ENCODE data around the gene TRIM36. TPM values are rescaled to one million over a fixed set of nuclear protein-coding genes. Genes with fewer than 3 reads are reported as not detected.

TRIM36 gene
- polyA plus RNA-seq, 2 of the 4 experiments (the other 2 are of a cell fraction): 0.28 to 1.2 TPM

DNA sequence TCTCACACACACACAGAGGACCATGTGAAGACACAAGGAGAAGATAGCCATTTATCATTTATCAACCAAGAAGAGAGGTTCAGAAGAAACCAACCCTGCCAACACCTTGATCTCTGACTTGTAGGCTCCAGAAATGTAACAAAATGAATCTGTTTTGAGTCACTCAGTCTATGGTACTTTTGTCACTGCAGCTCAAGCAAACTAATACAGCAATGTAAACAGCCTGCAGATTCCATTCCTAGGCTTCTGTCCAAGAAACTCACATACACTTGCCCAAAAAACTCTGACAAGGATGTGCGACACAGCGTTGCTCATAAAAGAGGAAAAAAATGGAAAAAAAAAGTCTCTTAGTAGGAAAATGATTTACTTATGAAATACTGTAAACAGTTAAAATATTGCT, 33.4 kb downstream of the TRIM36 start:
- Histone ChIP-seq H3K4me1 (no peaks in the 10 kb centered on the region), H3K4me2 (no peak overlapping the region), H3K27ac (no peak overlapping the region), H3K9me3 (no peaks in the 10 kb centered on the region), H3K4me3 (no peak overlapping the region)
- no peak for TF ChIP-seq ZNF302 (CRISPR knock-in tag; IDR thresholded peaks at IDR 0.05)
- TF ChIP-seq TFCP2L1 (CRISPR knock-in tag; IDR thresholded peaks at IDR 0.05): no peak
- no peak for TF ChIP-seq RFX5 (IDR thresholded peaks at IDR 0.05)
- TF ChIP-seq KDM5A (IDR thresholded peaks at IDR 0.05): no peak
- no peak for TF ChIP-seq EHMT2 (IDR thresholded peaks at IDR 0.05; ENCODE audit: low read depth)
- no peak for TF ChIP-seq HEYL (CRISPR knock-in tag; IDR thresholded peaks at IDR 0.05)
- TF ChIP-seq CHD2 (IDR thresholded peaks at IDR 0.05; ENCODE audit: low read length, partially characterized antibody): no peak
- TF ChIP-seq EHF (CRISPR knock-in tag; IDR thresholded peaks at IDR 0.05): no peak
- no peak for TF ChIP-seq POLR2A (IDR thresholded peaks at IDR 0.05; ENCODE audit: low read length)
- no peak for TF ChIP-seq RAD21 (conservative IDR thresholded peaks at IDR 0.05 in 1 of 2, IDR thresholded peaks at IDR 0.05 in 1 of 2)
- no peak for TF ChIP-seq CHD4 (IDR thresholded peaks at IDR 0.05; ENCODE audit: borderline replicate concordance)
- no peak for TF ChIP-seq HOXA7 (CRISPR knock-in tag; IDR thresholded peaks at IDR 0.05)
- no peak for TF ChIP-seq TP53 (CRISPR knock-in tag; IDR thresholded peaks at IDR 0.05)
- TF ChIP-seq KDM1A (IDR thresholded peaks at IDR 0.05; ENCODE audit: low read depth): no peak
- TF ChIP-seq, protein P1, sequence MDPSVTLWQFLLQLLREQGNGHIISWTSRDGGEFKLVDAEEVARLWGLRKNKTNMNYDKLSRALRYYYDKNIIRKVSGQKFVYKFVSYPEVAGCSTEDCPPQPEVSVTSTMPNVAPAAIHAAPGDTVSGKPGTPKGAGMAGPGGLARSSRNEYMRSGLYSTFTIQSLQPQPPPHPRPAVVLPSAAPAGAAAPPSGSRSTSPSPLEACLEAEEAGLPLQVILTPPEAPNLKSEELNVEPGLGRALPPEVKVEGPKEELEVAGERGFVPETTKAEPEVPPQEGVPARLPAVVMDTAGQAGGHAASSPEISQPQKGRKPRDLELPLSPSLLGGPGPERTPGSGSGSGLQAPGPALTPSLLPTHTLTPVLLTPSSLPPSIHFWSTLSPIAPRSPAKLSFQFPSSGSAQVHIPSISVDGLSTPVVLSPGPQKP (IDR thresholded peaks at IDR 0.05; ENCODE audit: low read depth, low read length): no peak
- TF ChIP-seq CBX2 (IDR thresholded peaks at IDR 0.05; ENCODE audit: borderline replicate concordance, low read depth): no peak
- no peak for TF ChIP-seq HOXB13 (CRISPR knock-in tag; IDR thresholded peaks at IDR 0.05; ENCODE audit: low read depth)
- TF ChIP-seq USF2 (IDR thresholded peaks at IDR 0.05): no peak
- no peak for TF ChIP-seq MYC (IDR thresholded peaks at IDR 0.05; ENCODE audit: borderline replicate concordance, low read length)
- TF ChIP-seq HDAC2 (IDR thresholded peaks at IDR 0.05): no peak
- ATAC-seq (no peak), FAIRE-seq (no peak), DNase-seq (ENCODE audit: low read depth in 1 of 2, low spot score in 1 of 2) (no peak)
- 57% methylated on average over 2 of the region's 2 CpGs for WGBS (ENCODE audit: missing lambda C conversion rate)
- POLR2A ChIA-PET: no interaction called here
- CTCF ChIA-PET: no interaction called here

DNA sequence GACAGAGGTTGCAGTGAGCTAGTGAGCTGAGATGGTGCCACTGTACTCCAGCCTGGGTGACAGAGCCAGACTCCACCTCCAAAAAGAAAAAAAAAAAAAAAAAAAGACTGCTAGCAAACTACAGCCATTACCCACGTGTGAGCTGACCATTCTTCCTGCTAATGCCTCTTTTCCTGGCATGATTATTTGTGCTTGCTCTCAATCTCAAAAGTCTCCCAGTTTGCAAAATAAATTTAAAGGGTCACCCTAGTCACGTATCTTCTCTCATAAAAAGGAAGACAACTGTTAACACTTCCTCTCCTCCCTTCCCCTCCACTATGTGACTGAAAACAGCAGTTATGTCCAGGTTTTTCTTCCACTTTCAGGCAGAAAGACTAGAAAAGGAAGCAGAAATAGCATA, 37.2 kb downstream of the TRIM36 start:
- Histone ChIP-seq H3K4me2 (no peak overlapping the region), H3K4me1 (no peaks in the 10 kb centered on the region), H3K9me3 (no peaks in the 10 kb centered on the region), H3K27ac (no peak overlapping the region), H3K4me3 (no peak overlapping the region)
- DNase-seq (ENCODE audit: low read depth in 1 of 2, low spot score in 1 of 2): no peak
- ATAC-seq: no peak
- FAIRE-seq: no peak
- ChIA-PET POLR2A (no interaction called here), CTCF (interaction anchor here (1.1 kb wide), 1 partner anchor 27 kb away, joined by 4 read pairs; no protein-coding TSS in a partner anchor)
- WGBS (ENCODE audit: missing lambda C conversion rate): 31% methylated on average over 2 of the region's 2 CpGs
- no peak for TF ChIP-seq EHMT2 (IDR thresholded peaks at IDR 0.05; ENCODE audit: low read depth)
- no peak for TF ChIP-seq HEYL (CRISPR knock-in tag; IDR thresholded peaks at IDR 0.05)
- TF ChIP-seq, protein P2, sequence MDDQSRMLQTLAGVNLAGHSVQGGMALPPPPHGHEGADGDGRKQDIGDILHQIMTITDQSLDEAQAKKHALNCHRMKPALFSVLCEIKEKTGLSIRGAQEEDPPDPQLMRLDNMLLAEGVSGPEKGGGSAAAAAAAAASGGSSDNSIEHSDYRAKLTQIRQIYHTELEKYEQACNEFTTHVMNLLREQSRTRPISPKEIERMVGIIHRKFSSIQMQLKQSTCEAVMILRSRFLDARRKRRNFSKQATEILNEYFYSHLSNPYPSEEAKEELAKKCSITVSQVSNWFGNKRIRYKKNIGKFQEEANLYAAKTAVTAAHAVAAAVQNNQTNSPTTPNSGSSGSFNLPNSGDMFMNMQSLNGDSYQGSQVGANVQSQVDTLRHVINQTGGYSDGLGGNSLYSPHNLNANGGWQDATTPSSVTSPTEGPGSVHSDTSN (IDR thresholded peaks at IDR 0.05): no peak

DNA sequence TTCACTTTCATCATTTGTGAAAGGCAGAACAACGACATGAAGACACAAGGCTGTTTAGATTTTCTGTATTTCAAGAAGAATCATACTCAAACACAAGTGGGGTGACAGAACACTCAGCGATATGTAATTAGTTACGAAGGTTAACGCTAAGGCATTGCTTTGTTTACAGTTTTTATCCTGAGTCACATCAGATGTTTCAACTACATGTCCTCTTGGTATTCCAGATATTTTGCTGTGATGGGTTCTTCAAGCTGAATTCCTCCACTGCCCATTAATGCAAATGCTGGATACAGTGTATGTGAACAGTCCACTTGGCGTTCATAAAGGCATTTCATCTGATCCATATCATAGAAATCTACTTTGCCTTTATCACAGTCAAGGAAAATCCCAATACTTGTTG, 43.4 kb downstream of the TRIM36 start:
- Histone ChIP-seq H3K9me3 (no peaks in the 10 kb centered on the region), H3K4me1 (no peaks in the 10 kb centered on the region), H3K4me2 (no peak overlapping the region), H3K27ac (no peak overlapping the region), H3K4me3 (no peak overlapping the region)
- FAIRE-seq (no peak), DNase-seq (ENCODE audit: low read depth in 1 of 2, low spot score in 1 of 2) (no peak), ATAC-seq (no peak)
- ChIA-PET POLR2A (no interaction called here), CTCF (no interaction called here)
- WGBS (ENCODE audit: missing lambda C conversion rate): 49% methylated on average over 5 of the region's 5 CpGs
- TF ChIP-seq HMGXB4 (CRISPR knock-in tag; IDR thresholded peaks at IDR 0.05; ENCODE audit: borderline replicate concordance) (no peak), RARB (CRISPR knock-in tag; IDR thresholded peaks at IDR 0.05) (no peak), E2F6 (IDR thresholded peaks at IDR 0.05; ENCODE audit: borderline replicate concordance, low read depth) (no peak), KDM1A (IDR thresholded peaks at IDR 0.05; ENCODE audit: low read depth) (no peak), MAZ (IDR thresholded peaks at IDR 0.05; ENCODE audit: borderline replicate concordance, low read depth, low read length) (no peak), NPAS2 (CRISPR knock-in tag; IDR thresholded peaks at IDR 0.05; ENCODE audit: borderline replicate concordance) (no peak), HEYL (CRISPR knock-in tag; IDR thresholded peaks at IDR 0.05) (no peak), CHD4 (IDR thresholded peaks at IDR 0.05; ENCODE audit: borderline replicate concordance) (no peak), TP53 (CRISPR knock-in tag; IDR thresholded peaks at IDR 0.05) (no peak), FOSL2 (IDR thresholded peaks at IDR 0.05) (no peak), FOSL2 (CRISPR knock-in tag; IDR thresholded peaks at IDR 0.05) (no peak), EHMT2 (IDR thresholded peaks at IDR 0.05; ENCODE audit: low read depth) (no peak), ZNF302 (CRISPR knock-in tag; IDR thresholded peaks at IDR 0.05) (no peak), MAFK (IDR thresholded peaks at IDR 0.05; ENCODE audit: partially characterized antibody) (no peak)
- TF ChIP-seq, protein P3, sequence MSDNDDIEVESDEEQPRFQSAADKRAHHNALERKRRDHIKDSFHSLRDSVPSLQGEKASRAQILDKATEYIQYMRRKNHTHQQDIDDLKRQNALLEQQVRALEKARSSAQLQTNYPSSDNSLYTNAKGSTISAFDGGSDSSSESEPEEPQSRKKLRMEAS (IDR thresholded peaks at IDR 0.05): no peak
